WTC11 (cell line): ENCODE data around the gene DYSF. TPM values are rescaled to one million over a fixed set of nuclear protein-coding genes. Genes with fewer than 3 reads are reported as not detected.

Experiments
- ATAC-seq: fragments of 200-7000 bp; cut with Tn5 transposase; 2 replicates; pipeline ENCODE4 v1.10.0; 2021; ENCODE audit warnings: mild to moderate bottlenecking, moderate library complexity
- CTCF ChIA-PET: fragments of 300-600 bp; sonication (Branson Sonifier 250); formaldehyde crosslinking; loops from one replicate; lab custom pipeline; 2021; ENCODE audit warnings: antibody characterized with exemption; lab: Charles Lee
- POLR2A ChIA-PET: fragments of 350-600 bp; sonication (Branson Sonifier 250); formaldehyde crosslinking; loops from one replicate; lab custom pipeline; 2021; ENCODE audit warnings: antibody characterized with exemption; lab: Charles Lee
- DNase-seq: peaks from one replicate; pipeline ENCODE4 v3.0.0; 2021; ENCODE audit warnings: low spot score
- H3K27ac Mint-ChIP-seq: 2 replicates; pipeline ENCODE4 v1.8.0; 2021; ENCODE audit warnings: mixed read lengths
- H3K27me3 Mint-ChIP-seq: 2 replicates; pipeline ENCODE4 v1.8.0; 2021; ENCODE audit warnings: low read depth, mild to moderate bottlenecking, moderate library complexity, mixed read lengths
- H3K36me3 Mint-ChIP-seq: 2 replicates; pipeline ENCODE4 v1.8.0; 2021; ENCODE audit warnings: mixed read lengths
- H3K4me1 Mint-ChIP-seq: 2 replicates; pipeline ENCODE4 v1.8.0; 2022; ENCODE audit warnings: mixed read lengths
- H3K4me3 Mint-ChIP-seq: 2 replicates; pipeline ENCODE4 v1.8.0; 2021; ENCODE audit warnings: mild to moderate bottlenecking, moderate library complexity, mixed read lengths
- H3K9me3 Mint-ChIP-seq: 2 replicates; pipeline ENCODE4 v1.8.0; 2021; ENCODE audit warnings: mixed read lengths
- CBFB ChIP-seq: sonication (generic); formaldehyde crosslinking; IDR thresholded peaks from 2 replicates; pipeline ENCODE4 v1.8.1; 2022; ENCODE audit warnings: mild to moderate bottlenecking, low read depth, missing genetic modification reagents
- ESRRA ChIP-seq: sonication (generic); formaldehyde crosslinking; IDR thresholded peaks from 2 replicates; pipeline ENCODE4 v1.8.1; 2022; ENCODE audit warnings: mild to moderate bottlenecking, missing genetic modification reagents, borderline replicate concordance
- IRF2 ChIP-seq: sonication (generic); formaldehyde crosslinking; IDR thresholded peaks from 2 replicates; pipeline ENCODE4 v1.8.0; 2022; ENCODE audit warnings: low read depth, missing genetic modification reagents, borderline replicate concordance
- JAZF1 ChIP-seq: fragments of 250-450 bp; sonication (Bioruptor Pico); IDR thresholded peaks from 2 replicates; pipeline ENCODE4 v1.9.0; 2021; ENCODE audit warnings: moderate library complexity, mild to moderate bottlenecking, inconsistent platforms
- JUN ChIP-seq: sonication (generic); formaldehyde crosslinking; IDR thresholded peaks from 2 replicates; pipeline ENCODE4 v1.8.0; 2023; ENCODE audit warnings: mild to moderate bottlenecking, missing genetic modification reagents
- KAT7 ChIP-seq: sonication (generic); formaldehyde crosslinking; IDR thresholded peaks from 2 replicates; pipeline ENCODE4 v1.8.1; 2023; ENCODE audit warnings: missing genetic modification reagents, mild to moderate bottlenecking, borderline replicate concordance
- NFATC4 ChIP-seq: fragments of 250-450 bp; sonication (Bioruptor Pico); IDR thresholded peaks from 2 replicates; pipeline ENCODE4 v1.9.0; 2021; ENCODE audit warnings: mild to moderate bottlenecking
- PRRX2 ChIP-seq: fragments of 250-450 bp; sonication (Bioruptor Pico); IDR thresholded peaks from 2 replicates; pipeline ENCODE4 v1.8.0; 2021; ENCODE audit warnings: mild to moderate bottlenecking
- SMAD4 ChIP-seq: sonication (generic); formaldehyde crosslinking; IDR thresholded peaks from 2 replicates; pipeline ENCODE4 v1.8.0; 2022; ENCODE audit warnings: mild to moderate bottlenecking, missing genetic modification reagents
- SOX15 ChIP-seq: fragments of 250-450 bp; sonication (Bioruptor Pico); IDR thresholded peaks from 2 replicates; pipeline ENCODE4 v1.9.0; 2021; ENCODE audit warnings: mild to moderate bottlenecking
- TCF7 ChIP-seq: sonication (generic); formaldehyde crosslinking; IDR thresholded peaks from 2 replicates; pipeline ENCODE4 v1.8.0; 2022; ENCODE audit warnings: mild to moderate bottlenecking, low read depth, missing genetic modification reagents, moderate library complexity
- TEAD1 ChIP-seq: sonication (generic); formaldehyde crosslinking; IDR thresholded peaks from 2 replicates; pipeline ENCODE4 v1.8.0; 2022; ENCODE audit warnings: mild to moderate bottlenecking, missing genetic modification reagents
- ZNF219 ChIP-seq: sonication (generic); formaldehyde crosslinking; IDR thresholded peaks from 2 replicates; pipeline ENCODE4 v1.8.0; 2023; ENCODE audit warnings: missing genetic modification reagents, mild to moderate bottlenecking, borderline replicate concordance
- ZNF263 ChIP-seq: sonication (generic); formaldehyde crosslinking; IDR thresholded peaks from 2 replicates; pipeline ENCODE4 v1.8.1; 2022; ENCODE audit warnings: low read depth, mild to moderate bottlenecking, moderate library complexity, missing genetic modification reagents
- ZNF317 ChIP-seq: sonication (generic); formaldehyde crosslinking; IDR thresholded peaks from 2 replicates; pipeline ENCODE4 v1.8.1; 2023; ENCODE audit warnings: low read depth, mild to moderate bottlenecking, moderate library complexity, missing genetic modification reagents, borderline replicate concordance
- ZNF416 ChIP-seq: fragments of 250-450 bp; sonication (Bioruptor Pico); IDR thresholded peaks from 2 replicates; pipeline ENCODE4 v1.9.0; 2021; ENCODE audit warnings: mild to moderate bottlenecking, inconsistent platforms
- total RNA-seq: library from RNA; stranded (reverse); gene quantifications from 3 replicates; pipeline ENCODE4 v1.2.3, GENCODE V29; 2021
- TF ChIP-seq, protein P1 (sequence below): fragments of 250-450 bp; sonication (Bioruptor Pico); conservative IDR thresholded peaks from 2 replicates; pipeline ENCODE4 v1.9.0; 2021; ENCODE audit warnings: mild to moderate bottlenecking
- TF ChIP-seq, protein P2 (sequence below): sonication (generic); formaldehyde crosslinking; IDR thresholded peaks from 2 replicates; pipeline ENCODE4 v1.8.1; 2022; ENCODE audit warnings: missing genetic modification reagents, borderline replicate concordance
- TF ChIP-seq, protein P3 (sequence below): sonication (generic); formaldehyde crosslinking; IDR thresholded peaks from 2 replicates; pipeline ENCODE4 v1.8.0; 2023; ENCODE audit warnings: mild to moderate bottlenecking, missing genetic modification reagents
- TF ChIP-seq, protein P4 (sequence below): sonication (generic); formaldehyde crosslinking; conservative IDR thresholded peaks from 2 replicates; pipeline ENCODE4 v1.8.1; 2022; ENCODE audit warnings: mild to moderate bottlenecking, missing genetic modification reagents
- TF ChIP-seq, protein P5 (sequence below): sonication (generic); formaldehyde crosslinking; IDR thresholded peaks from 2 replicates; pipeline ENCODE4 v1.8.0; 2022; ENCODE audit warnings: mild to moderate bottlenecking, missing genetic modification reagents
- TF ChIP-seq, protein P6 (sequence below): fragments of 250-450 bp; sonication (Bioruptor Pico); IDR thresholded peaks from 2 replicates; pipeline ENCODE4 v1.9.0; 2021; ENCODE audit warnings: moderate library complexity, mild to moderate bottlenecking, inconsistent platforms, borderline replicate concordance
- TF ChIP-seq, protein P7 (sequence below): sonication (generic); formaldehyde crosslinking; IDR thresholded peaks from 2 replicates; pipeline ENCODE4 v1.8.0; 2022; ENCODE audit warnings: mild to moderate bottlenecking, missing genetic modification reagents
- TF ChIP-seq, protein P8 (sequence below): sonication (generic); formaldehyde crosslinking; IDR thresholded peaks from 2 replicates; pipeline ENCODE4 v1.8.1; 2023; ENCODE audit warnings: mild to moderate bottlenecking, missing genetic modification reagents

DYSF gene
- total RNA-seq, 1 experiment from 2014 or later = 14.8 TPM

DNA sequence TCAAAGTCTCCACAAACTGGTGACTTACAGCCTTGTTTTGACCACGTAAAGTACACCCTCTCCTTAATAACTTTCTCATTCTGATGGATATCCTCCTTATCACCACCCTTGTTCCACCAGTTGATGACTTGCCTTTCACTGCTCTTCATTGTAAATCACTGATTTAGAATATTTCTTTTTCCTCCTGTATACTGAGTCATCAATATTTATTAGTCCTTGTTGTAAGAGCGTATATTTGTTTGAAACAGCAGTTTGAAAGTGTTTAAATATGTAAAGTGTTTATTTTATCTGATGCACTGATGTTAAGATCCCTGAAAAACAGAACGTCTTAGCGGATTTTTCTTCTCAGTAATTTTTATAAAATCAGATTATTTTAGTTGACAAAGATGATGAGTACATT, 34.2 kb upstream of the DYSF start (continued):
- TF ChIP-seq, protein P1, sequence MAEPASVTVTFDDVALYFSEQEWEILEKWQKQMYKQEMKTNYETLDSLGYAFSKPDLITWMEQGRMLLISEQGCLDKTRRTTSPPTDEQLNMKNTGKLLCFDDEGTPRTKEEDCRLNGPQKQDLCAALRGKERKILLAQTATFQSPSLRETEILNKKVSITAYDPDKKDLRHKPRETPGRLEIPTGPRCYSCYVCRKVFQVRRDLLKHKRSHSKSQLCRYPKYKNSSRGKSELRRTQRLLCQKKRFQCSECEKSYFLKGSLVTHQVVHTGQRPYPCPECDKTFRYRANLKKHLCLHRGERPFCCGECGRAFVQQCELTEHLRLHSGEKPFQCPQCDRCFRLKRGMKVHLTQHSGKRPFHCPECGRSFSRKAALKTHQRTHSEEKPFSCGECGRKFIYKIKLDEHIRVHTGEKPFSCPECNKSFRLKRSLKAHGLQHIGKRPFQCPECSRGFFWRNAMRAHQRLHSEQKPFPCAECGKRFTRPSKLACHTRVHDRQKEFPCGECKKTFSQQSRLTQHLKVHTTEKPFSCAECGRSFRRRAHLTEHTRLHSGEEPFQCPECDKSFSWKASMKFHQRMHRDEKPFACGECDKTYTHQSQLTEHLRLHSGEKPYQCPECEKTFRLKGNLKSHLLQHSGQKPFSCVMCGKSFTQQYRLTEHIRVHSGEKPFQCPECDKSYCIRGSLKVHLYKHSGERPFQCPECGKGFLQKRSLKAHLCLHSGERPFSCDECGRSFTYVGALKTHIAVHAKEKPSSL (CRISPR knock-in tag) = no peak
- TF ChIP-seq, protein P2, sequence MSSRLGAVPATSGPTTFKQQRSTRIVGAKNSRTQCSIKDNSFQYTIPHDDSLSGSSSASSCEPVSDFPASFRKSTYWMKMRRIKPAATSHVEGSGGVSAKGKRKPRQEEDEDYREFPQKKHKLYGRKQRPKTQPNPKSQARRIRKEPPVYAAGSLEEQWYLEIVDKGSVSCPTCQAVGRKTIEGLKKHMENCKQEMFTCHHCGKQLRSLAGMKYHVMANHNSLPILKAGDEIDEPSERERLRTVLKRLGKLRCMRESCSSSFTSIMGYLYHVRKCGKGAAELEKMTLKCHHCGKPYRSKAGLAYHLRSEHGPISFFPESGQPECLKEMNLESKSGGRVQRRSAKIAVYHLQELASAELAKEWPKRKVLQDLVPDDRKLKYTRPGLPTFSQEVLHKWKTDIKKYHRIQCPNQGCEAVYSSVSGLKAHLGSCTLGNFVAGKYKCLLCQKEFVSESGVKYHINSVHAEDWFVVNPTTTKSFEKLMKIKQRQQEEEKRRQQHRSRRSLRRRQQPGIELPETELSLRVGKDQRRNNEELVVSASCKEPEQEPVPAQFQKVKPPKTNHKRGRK = no peak
- TF ChIP-seq, protein P3, sequence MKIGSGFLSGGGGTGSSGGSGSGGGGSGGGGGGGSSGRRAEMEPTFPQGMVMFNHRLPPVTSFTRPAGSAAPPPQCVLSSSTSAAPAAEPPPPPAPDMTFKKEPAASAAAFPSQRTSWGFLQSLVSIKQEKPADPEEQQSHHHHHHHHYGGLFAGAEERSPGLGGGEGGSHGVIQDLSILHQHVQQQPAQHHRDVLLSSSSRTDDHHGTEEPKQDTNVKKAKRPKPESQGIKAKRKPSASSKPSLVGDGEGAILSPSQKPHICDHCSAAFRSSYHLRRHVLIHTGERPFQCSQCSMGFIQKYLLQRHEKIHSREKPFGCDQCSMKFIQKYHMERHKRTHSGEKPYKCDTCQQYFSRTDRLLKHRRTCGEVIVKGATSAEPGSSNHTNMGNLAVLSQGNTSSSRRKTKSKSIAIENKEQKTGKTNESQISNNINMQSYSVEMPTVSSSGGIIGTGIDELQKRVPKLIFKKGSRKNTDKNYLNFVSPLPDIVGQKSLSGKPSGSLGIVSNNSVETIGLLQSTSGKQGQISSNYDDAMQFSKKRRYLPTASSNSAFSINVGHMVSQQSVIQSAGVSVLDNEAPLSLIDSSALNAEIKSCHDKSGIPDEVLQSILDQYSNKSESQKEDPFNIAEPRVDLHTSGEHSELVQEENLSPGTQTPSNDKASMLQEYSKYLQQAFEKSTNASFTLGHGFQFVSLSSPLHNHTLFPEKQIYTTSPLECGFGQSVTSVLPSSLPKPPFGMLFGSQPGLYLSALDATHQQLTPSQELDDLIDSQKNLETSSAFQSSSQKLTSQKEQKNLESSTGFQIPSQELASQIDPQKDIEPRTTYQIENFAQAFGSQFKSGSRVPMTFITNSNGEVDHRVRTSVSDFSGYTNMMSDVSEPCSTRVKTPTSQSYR (CRISPR knock-in tag) = no peak
- TF ChIP-seq SOX15 (no peak), JUN (no peak), TEAD1 (CRISPR knock-in tag) (no peak), CBFB (no peak), ZNF219 (no peak), KAT7 (no peak), SMAD4 (CRISPR knock-in tag) (no peak), NFATC4 (CRISPR knock-in tag) (no peak), TCF7 (CRISPR knock-in tag) (no peak), PRRX2 (CRISPR knock-in tag) (no peak)
- TF ChIP-seq, protein P4, sequence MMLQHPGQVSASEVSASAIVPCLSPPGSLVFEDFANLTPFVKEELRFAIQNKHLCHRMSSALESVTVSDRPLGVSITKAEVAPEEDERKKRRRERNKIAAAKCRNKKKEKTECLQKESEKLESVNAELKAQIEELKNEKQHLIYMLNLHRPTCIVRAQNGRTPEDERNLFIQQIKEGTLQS (CRISPR knock-in tag) = no peak
- TF ChIP-seq, all 79 proteins: peak for 0

DNA sequence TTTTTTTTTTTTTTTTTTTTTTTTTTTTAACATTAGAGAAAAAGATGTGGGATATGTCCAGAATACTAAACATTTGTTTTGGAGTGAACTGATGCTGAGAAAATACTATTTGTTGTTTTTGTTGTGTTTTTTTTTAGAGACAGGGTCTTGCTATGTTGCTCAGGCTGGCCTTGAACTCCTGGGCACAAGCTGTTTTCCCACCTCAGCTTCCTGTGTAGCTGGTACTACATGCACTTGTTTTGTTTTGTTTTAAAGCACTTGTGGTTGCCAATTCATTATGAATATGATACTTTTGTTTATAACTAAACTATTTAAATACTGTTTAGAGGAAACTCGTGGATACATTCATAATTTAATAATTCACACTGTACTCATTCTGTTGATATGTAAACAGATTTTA, 33.4 kb upstream of the DYSF start:
- Mint-ChIP-seq H3K4me1 (peaks cover 13% of the 10 kb centered on the region), H3K27ac (no peak overlapping the region), H3K4me3 (no peak overlapping the region), H3K9me3 (no peaks in the 10 kb centered on the region), H3K27me3 (no peaks in the 10 kb centered on the region), H3K36me3 (peaks cover 27% of the 10 kb centered on the region)
- CTCF ChIA-PET = interaction anchor here (0.7 kb wide), 1 partner anchor 41 kb away, joined by 3 read pairs; no protein-coding TSS in a partner anchor
- POLR2A ChIA-PET = no interaction called here
- no peak for ATAC-seq
- no peak for DNase-seq
- TF ChIP-seq, protein P2 = no peak
- TF ChIP-seq ESRRA (no peak), SMAD4 (CRISPR knock-in tag) (no peak), ZNF317 (CRISPR knock-in tag) (no peak), IRF2 (CRISPR knock-in tag) (no peak), JAZF1 (no peak), ZNF263 (CRISPR knock-in tag) (no peak), ZNF416 (CRISPR knock-in tag) (no peak)
- TF ChIP-seq, protein P5, sequence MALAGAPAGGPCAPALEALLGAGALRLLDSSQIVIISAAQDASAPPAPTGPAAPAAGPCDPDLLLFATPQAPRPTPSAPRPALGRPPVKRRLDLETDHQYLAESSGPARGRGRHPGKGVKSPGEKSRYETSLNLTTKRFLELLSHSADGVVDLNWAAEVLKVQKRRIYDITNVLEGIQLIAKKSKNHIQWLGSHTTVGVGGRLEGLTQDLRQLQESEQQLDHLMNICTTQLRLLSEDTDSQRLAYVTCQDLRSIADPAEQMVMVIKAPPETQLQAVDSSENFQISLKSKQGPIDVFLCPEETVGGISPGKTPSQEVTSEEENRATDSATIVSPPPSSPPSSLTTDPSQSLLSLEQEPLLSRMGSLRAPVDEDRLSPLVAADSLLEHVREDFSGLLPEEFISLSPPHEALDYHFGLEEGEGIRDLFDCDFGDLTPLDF (CRISPR knock-in tag) = no peak
- TF ChIP-seq, protein P6, sequence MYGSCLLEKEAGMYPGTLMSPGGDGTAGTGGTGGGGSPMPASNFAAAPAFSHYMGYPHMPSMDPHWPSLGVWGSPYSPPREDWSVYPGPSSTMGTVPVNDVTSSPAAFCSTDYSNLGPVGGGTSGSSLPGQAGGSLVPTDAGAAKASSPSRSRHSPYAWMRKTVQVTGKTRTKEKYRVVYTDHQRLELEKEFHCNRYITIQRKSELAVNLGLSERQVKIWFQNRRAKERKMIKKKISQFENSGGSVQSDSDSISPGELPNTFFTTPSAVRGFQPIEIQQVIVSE (CRISPR knock-in tag) = no peak
- TF ChIP-seq, protein P7, sequence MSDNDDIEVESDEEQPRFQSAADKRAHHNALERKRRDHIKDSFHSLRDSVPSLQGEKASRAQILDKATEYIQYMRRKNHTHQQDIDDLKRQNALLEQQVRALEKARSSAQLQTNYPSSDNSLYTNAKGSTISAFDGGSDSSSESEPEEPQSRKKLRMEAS = no peak
- TF ChIP-seq, protein P8, sequence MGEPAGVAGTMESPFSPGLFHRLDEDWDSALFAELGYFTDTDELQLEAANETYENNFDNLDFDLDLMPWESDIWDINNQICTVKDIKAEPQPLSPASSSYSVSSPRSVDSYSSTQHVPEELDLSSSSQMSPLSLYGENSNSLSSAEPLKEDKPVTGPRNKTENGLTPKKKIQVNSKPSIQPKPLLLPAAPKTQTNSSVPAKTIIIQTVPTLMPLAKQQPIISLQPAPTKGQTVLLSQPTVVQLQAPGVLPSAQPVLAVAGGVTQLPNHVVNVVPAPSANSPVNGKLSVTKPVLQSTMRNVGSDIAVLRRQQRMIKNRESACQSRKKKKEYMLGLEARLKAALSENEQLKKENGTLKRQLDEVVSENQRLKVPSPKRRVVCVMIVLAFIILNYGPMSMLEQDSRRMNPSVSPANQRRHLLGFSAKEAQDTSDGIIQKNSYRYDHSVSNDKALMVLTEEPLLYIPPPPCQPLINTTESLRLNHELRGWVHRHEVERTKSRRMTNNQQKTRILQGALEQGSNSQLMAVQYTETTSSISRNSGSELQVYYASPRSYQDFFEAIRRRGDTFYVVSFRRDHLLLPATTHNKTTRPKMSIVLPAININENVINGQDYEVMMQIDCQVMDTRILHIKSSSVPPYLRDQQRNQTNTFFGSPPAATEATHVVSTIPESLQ (CRISPR knock-in tag) = no peak
